Fibroblast of lung (primary cell): ENCODE data around the gene PIH1D1.

Experiments
- EZH2 ChIP-seq: IDR thresholded peaks from 2 replicates; pipeline ENCODE4 v1.5.1; 2012; ENCODE audit warnings: low read length, control low read depth, mild to moderate bottlenecking; ENCODE audit errors: missing control alignments
- TF ChIP-seq, protein P1 (sequence below), 2 donors: IDR thresholded peaks in 1 of 2; conservative IDR thresholded peaks in 1 of 2; 1 replicate in 1 of 2; 2 replicates in 1 of 2; pipeline ENCODE4 v1.5.1; 2011 to 2012; ENCODE audit warnings: low read length in 2 of 2, control low read depth in 1 of 2, inconsistent platforms in 1 of 2, low read depth in 1 of 2, mild to moderate bottlenecking in 1 of 2

DNA sequence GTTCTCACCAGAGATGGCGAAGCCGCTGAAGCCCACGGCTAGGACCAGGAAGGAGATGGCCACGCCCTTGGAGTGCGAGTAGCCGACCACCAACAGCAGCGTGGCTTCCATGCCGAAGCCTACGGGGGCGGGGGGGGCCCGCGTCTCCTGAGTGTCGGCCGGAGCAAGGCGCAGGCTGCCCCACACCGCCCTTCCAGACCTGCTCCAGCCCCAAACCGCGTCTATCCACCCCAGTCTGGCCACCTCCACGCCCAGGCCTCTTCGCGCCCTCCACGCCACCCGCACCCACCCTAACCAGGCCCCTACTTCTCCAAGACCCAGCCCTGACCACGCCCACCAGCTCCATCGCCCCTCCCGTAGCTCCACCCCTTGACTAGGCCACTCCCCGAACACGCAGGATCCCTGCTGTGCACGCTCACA, 20.3 kb downstream of the PIH1D1 start:
- TF ChIP-seq, protein P1, sequence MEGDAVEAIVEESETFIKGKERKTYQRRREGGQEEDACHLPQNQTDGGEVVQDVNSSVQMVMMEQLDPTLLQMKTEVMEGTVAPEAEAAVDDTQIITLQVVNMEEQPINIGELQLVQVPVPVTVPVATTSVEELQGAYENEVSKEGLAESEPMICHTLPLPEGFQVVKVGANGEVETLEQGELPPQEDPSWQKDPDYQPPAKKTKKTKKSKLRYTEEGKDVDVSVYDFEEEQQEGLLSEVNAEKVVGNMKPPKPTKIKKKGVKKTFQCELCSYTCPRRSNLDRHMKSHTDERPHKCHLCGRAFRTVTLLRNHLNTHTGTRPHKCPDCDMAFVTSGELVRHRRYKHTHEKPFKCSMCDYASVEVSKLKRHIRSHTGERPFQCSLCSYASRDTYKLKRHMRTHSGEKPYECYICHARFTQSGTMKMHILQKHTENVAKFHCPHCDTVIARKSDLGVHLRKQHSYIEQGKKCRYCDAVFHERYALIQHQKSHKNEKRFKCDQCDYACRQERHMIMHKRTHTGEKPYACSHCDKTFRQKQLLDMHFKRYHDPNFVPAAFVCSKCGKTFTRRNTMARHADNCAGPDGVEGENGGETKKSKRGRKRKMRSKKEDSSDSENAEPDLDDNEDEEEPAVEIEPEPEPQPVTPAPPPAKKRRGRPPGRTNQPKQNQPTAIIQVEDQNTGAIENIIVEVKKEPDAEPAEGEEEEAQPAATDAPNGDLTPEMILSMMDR (conservative IDR thresholded peaks at IDR 0.05 in 1 of 2, IDR thresholded peaks at IDR 0.05 in 1 of 2; ENCODE audit: low read depth in 1 of 2, low read length in 2 of 2): no peak
- TF ChIP-seq EZH2: no peak
